Measurements from ENCODE around the gene NACC2. TPM values are rescaled to one million over a fixed set of nuclear protein-coding genes. Genes with fewer than 3 reads are reported as not detected.

NACC2 gene
- total and polyA plus RNA-seq, 10 of the 15 experiments (the other 5 are each of a cell fraction or from before 2014, with no cell fraction given): 0.66 to 14.7 (median 3.5) TPM

GRCh38 chr9:136079916-136080246, 15.2 kb downstream of the NACC2 start:
- H4K20me1 ChIP-seq (ENCODE audit: control insufficient read depth, insufficient read depth): no peaks in the 10 kb centered on the region
- intact Hi-C loops (cut with micrococcal nuclease; ENCODE audit: unreplicated experiment): no loop called here
- H2AFZ ChIP-seq (ENCODE audit: control insufficient read depth, low read depth, low read length): no peak overlapping the region
- H3K9ac ChIP-seq (ENCODE audit: control insufficient read depth, insufficient read depth, low read length): no peak overlapping the region
- in situ Hi-C loops (cut with MboI): no loop called here
- 34% methylated on average over 6 of the region's 6 CpGs for WGBS (ENCODE audit: insufficient coverage, insufficient replicate concordance, low lambda C conversion rate, missing lambda C conversion rate)
- ChIA-PET SMC1A (ENCODE audit: uncharacterized antibody, unreplicated experiment) (no interaction called here), RAD21 (ENCODE audit: unreplicated experiment) (no interaction called here), CTCF (no interaction called here), POLR2A (no interaction called here)
- H3K4me1 ChIP-seq (ENCODE audit: control insufficient read depth, insufficient read depth, low read length): no peaks in the 10 kb centered on the region
- H3K27me3 ChIP-seq (replicated peaks in 1 of 2; ENCODE audit: control insufficient read depth in 2 of 2, insufficient read depth in 2 of 2, low read length in 1 of 2): no peaks in the 10 kb centered on the region
- FAIRE-seq: no peak
- no peak overlapping the region for H3K4me3 ChIP-seq
- H3K79me2 ChIP-seq (ENCODE audit: control insufficient read depth, insufficient read depth, low read length): no peaks in the 10 kb centered on the region; the same call in 1 of the 2 replicates
- no peaks in the 10 kb centered on the region for H3K9me3 ChIP-seq (replicated peaks; ENCODE audit: control insufficient read depth, insufficient read depth, low read length)
- no peak for ATAC-seq
- no TSS peak for BruUV-seq (replicated peaks)
- no peak overlapping the region for H3K4me2 ChIP-seq (ENCODE audit: control insufficient read depth, insufficient read depth)
- DNase-seq (ENCODE audit: low read depth, low spot score): no peak
- H3K36me3 ChIP-seq (ENCODE audit: control insufficient read depth in 2 of 2, insufficient read depth in 2 of 2, low read length in 1 of 2): peaks cover 0 to 2% of the 10 kb centered on the region in 2 experiments; a peak in 2 of 4 replicates
- H3K27ac ChIP-seq (ENCODE audit: control insufficient read depth, insufficient read depth): no peak overlapping the region
- no peak for TF ChIP-seq HSF1 (IDR thresholded peaks at IDR 0.05; ENCODE audit: low read depth, low read length)
- no peak for TF ChIP-seq YBX1 (IDR thresholded peaks at IDR 0.05)
- no peak for TF ChIP-seq POLR2AphosphoS5 (IDR thresholded peaks at IDR 0.05; ENCODE audit: low read length)
- no peak for TF ChIP-seq NR2C1 (IDR thresholded peaks at IDR 0.05)
- no peak for TF ChIP-seq E2F4 (IDR thresholded peaks at IDR 0.05; ENCODE audit: low read depth, low read length)
- TF ChIP-seq MEF2B (IDR thresholded peaks at IDR 0.05; ENCODE audit: partially characterized antibody, poor library complexity, severe bottlenecking): no peak
- TF ChIP-seq JUND (IDR thresholded peaks at IDR 0.05; ENCODE audit: low read depth, low read length): no peak
- no peak for TF ChIP-seq ZSCAN29 (IDR thresholded peaks at IDR 0.05)
- no peak for TF ChIP-seq ZNF687 (IDR thresholded peaks at IDR 0.05)
- no peak for TF ChIP-seq STAT3 (IDR thresholded peaks at IDR 0.05; ENCODE audit: low read depth, low read length)
- TF ChIP-seq POU2F2 (IDR thresholded peaks at IDR 0.05; ENCODE audit: borderline replicate concordance, low read depth, low read length): no peak
- TF ChIP-seq RELB (IDR thresholded peaks at IDR 0.05; ENCODE audit: low read depth): no peak
- no peak for TF ChIP-seq ZBTB11 (CRISPR knock-in tag; IDR thresholded peaks at IDR 0.05)
- no peak for TF ChIP-seq ZNF622 (IDR thresholded peaks at IDR 0.05)

All from GM12878 (cell line).